Bronchial epithelial cell (primary cell): ENCODE data around the gene MYPOP. TPM values are rescaled to one million over a fixed set of nuclear protein-coding genes. Genes with fewer than 3 reads are reported as not detected.

Experiments used
- DNase-seq: peaks from one replicate; pipeline ENCODE4 v3.0.0-alpha.2; 2010; ENCODE audit warnings: low read depth
- FAIRE-seq: peaks from 2 replicates; lab custom pipeline; 2011; peaks lifted over from hg19 to GRCh38; lab: Jason Lieb, UNC
- H3K27me3 ChIP-seq: 2 replicates; pipeline ENCODE4 v1.5.1; 2011; ENCODE audit warnings: low read length; ENCODE audit not compliant: control insufficient read depth, insufficient read depth
- H3K36me3 ChIP-seq: 2 replicates; pipeline ENCODE4 v1.5.1; 2011; ENCODE audit warnings: low read length; ENCODE audit not compliant: control insufficient read depth, insufficient read depth
- H3K4me3 ChIP-seq: 2 replicates; pipeline ENCODE4 v1.5.1; 2011; ENCODE audit warnings: mild to moderate bottlenecking, low read depth, low read length, control low read depth
- CTCF ChIP-seq: IDR thresholded peaks from 2 replicates; pipeline ENCODE4 v1.5.1; 2011; ENCODE audit warnings: mild to moderate bottlenecking, moderate library complexity, low read length, control low read depth, inconsistent platforms; ENCODE audit not compliant: insufficient read depth, severe bottlenecking
- total RNA-seq: library from RNA; depleted of rRNA; stranded (reverse); fragments of >200 nt; gene quantifications from 2 replicates; pipeline ENCODE4 v1.2.1, GENCODE V29; 2014

The MYPOP gene
- total RNA-seq, 1 donor from 2014 or later: 0.53 TPM

- TF ChIP-seq CTCF: no peak
Observed at GRCh38 chr19:45862271-45862563, 40.2 kb downstream of the MYPOP start.

GRCh38 chr19:45860359-45861259 lies 41.8 kb downstream of the MYPOP start:
- peaks cover 11% of the 10 kb centered on the region for H3K27me3 ChIP-seq
- H3K36me3 ChIP-seq: peaks cover 3% of the 10 kb centered on the region
- H3K4me3 ChIP-seq: no peak overlapping the region
- FAIRE-seq: no peak
- no peak for TF ChIP-seq CTCF
- DNase-seq: no peak

More at GRCh38 chr19:45862271-45862563, 40.2 kb downstream of the MYPOP start:
- DNase-seq (no peak), FAIRE-seq (no peak)
- Histone ChIP-seq H3K27me3 (peaks cover 15% of the 10 kb centered on the region), H3K36me3 (peaks cover 3% of the 10 kb centered on the region), H3K4me3 (peak overlapping the region; percentile 97)

GRCh38 chr19:45854167-45854778 lies 48.1 kb downstream of the MYPOP start:
- peaks cover 23% of the 10 kb centered on the region for H3K36me3 ChIP-seq
- no peak for FAIRE-seq
- no peaks in the 10 kb centered on the region for H3K27me3 ChIP-seq
- TF ChIP-seq CTCF: no peak
- H3K4me3 ChIP-seq: no peak overlapping the region
- DNase-seq: no peak

- TF ChIP-seq CTCF: no peak
- no peaks in the 10 kb centered on the region for H3K27me3 ChIP-seq
- FAIRE-seq (no peak), DNase-seq (no peak)
- H3K36me3 ChIP-seq: peaks cover 34% of the 10 kb centered on the region
- H3K4me3 ChIP-seq: no peak overlapping the region
Observed at GRCh38 chr19:45852983-45853382, 49.4 kb downstream of the MYPOP start.

GRCh38 chr19:45852145-45852750 lies 50.2 kb downstream of the MYPOP start:
- no peaks in the 10 kb centered on the region for H3K27me3 ChIP-seq
- no peak for DNase-seq
- no peak overlapping the region for H3K4me3 ChIP-seq
- H3K36me3 ChIP-seq: peaks cover 41% of the 10 kb centered on the region
- no peak for FAIRE-seq
- TF ChIP-seq CTCF: no peak
